Eye (tissue), 1 donor: ENCODE results near the gene FAAH2.
"Not testable (repeated sequence)": the region's sequence is repeated elsewhere in the genome, so short reads cannot be mapped to it uniquely, and the experiment has no call there.

Experiments
- DNase-seq: peaks from one replicate; pipeline ENCODE4 v3.0.0-alpha.2; 2015

The FAAH2 gene

GRCh38 chrX:57380026-57380796 is 93.7 kb downstream of the FAAH2 start:
- no peak for DNase-seq

DNA sequence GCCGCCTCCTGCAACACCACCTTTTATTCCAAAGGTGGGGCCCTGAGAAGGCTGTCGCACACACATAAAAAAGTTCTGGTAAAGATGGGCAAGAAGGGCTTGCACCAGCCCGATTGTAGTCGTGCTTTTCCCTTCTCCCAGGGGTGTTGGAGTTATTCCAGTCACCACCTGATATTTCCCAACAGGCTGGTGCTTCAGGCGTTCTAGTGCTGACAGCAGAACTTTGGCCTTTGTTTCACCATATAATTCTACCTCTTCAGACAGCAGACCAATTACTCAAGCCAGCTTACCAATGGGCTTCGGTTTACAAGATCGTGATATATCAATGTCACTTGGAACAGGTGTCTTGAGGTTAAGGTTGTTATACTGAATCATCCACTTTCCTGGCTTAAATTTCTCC is 107.7 kb downstream of the FAAH2 start:
- DNase-seq, result not testable (repeated sequence)

GRCh38 chrX:57403191-57403590 is 116.7 kb downstream of the FAAH2 start:
- DNase-seq, result not testable (repeated sequence)

- DNase-seq, result no peak
These were observed 119.6 kb downstream of the FAAH2 start for GRCh38 chrX:57406149-57406548.

DNA sequence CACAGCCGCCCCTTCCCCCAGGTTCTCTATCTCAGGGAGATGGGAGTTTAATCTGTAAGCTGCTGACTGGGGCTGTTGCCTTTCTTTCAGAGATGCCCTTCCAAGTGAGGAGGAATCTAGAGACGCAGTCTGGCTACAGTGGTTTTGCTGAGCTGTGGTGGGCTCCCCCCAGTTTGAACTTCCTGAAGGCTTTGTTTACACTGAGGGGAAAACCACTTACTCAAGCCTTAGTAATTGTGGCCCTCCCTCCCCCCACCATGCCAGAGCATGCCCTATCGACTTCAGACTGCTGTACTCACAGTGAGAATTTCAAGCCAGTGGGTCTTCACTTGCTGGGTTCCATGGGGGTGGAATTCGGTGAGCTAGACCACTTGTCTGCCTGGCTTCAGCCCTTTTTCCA is 131.3 kb downstream of the FAAH2 start:
- DNase-seq, result no peak

DNA sequence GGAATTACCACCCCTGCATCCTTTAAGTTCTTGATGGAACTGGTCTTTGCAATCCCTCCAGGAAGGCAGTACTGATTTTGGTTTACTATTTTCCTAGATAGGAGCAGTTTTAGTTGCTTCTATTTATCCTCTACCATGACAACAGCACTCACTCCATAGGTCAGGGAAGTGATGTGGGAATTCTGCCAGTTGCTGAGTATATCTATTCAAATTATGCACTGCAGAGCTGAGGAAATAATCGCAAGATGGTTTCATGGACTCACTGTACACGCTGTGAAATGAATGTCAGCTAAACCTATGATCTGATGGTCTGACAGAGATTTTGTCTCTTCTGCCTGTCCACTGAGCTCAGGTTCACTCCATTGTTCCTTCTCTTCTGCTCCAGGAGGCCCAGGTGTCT is 135.8 kb downstream of the FAAH2 start:
- DNase-seq, result peak; percentile 0

GRCh38 chrX:57422790-57423189 is 136.3 kb downstream of the FAAH2 start:
- no peak for DNase-seq

DNA sequence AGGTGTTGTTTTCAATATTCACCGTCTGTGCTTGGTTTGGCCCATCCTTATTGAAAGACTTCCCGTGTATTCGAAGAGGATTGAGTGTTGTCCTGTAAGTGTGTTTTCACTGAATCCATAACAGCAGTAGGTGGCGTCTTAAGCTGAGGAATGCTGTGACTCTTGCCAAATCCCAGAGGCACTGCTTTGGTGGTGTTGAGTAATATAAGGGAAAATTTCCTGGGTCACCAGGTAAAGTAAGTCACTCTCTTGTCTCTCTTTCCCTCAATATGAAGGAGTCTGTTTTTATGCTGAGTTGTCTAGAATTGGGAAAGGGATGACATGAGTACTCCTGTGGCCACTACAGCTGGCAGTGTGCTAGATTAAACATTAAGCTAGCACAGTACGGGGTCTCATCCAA is 158.6 kb downstream of the FAAH2 start:
- DNase-seq, result no peak

DNA sequence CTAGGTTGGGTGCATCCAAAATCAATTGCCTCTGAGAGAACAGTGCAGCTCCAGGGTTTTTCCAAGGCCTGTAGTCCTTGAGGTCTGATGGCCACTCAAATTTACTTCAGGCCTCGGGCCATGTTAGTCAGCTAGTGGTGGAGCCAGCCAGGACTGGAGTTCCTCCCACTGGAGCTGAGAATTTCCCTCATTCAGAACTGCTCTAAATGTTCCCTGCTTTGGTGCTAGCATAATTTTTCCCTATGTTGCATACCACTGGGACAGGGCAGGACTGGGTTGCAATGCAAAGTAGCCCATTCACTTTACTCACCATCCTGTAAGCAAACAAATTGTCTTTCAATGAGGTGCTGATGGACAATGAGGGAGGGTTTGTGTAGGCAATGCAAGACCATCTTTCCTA is 159.3 kb downstream of the FAAH2 start:
- no peak for DNase-seq

GRCh38 chrX:57447856-57448255 is 161.3 kb downstream of the FAAH2 start:
- DNase-seq, result no peak

- DNase-seq, result no peak
These were observed 165.0 kb downstream of the FAAH2 start for GRCh38 chrX:57451426-57452020.

- DNase-seq, result no peak
These were observed 167.4 kb downstream of the FAAH2 start for GRCh38 chrX:57453901-57454300.

- DNase-seq, result no peak
These were observed 195.0 kb downstream of the FAAH2 start for GRCh38 chrX:57481514-57481913.

GRCh38 chrX:57516491-57516890 is 230.0 kb downstream of the FAAH2 start:
- DNase-seq, result no peak

GRCh38 chrX:57519578-57520118 is 233.1 kb downstream of the FAAH2 start:
- no peak for DNase-seq

GRCh38 chrX:57528670-57529255 is 242.3 kb downstream of the FAAH2 start:
- DNase-seq, result no peak
